Neural progenitor cell (in vitro differentiated cells): ENCODE results near the gene MON1B.

Experiments
- EZH2 ChIP-seq: fragments of 200-600 bp; sonication (generic); IDR thresholded peaks from 2 replicates; pipeline ENCODE4 v1.6.1; 2017; ENCODE audit warnings: antibody characterized with exemption, mild to moderate bottlenecking, moderate library complexity
- EZH2phosphoT487 ChIP-seq: fragments of 200-600 bp; sonication (generic); IDR thresholded peaks from 2 replicates; pipeline ENCODE4 v1.6.1; 2017; ENCODE audit warnings: antibody characterized with exemption
- TF ChIP-seq, protein P1 (sequence below): fragments of 200-600 bp; sonication (generic); IDR thresholded peaks from 2 replicates; pipeline ENCODE4 v1.5.1; 2017; ENCODE audit warnings: antibody characterized with exemption, mild to moderate bottlenecking

- TF ChIP-seq, protein P1, sequence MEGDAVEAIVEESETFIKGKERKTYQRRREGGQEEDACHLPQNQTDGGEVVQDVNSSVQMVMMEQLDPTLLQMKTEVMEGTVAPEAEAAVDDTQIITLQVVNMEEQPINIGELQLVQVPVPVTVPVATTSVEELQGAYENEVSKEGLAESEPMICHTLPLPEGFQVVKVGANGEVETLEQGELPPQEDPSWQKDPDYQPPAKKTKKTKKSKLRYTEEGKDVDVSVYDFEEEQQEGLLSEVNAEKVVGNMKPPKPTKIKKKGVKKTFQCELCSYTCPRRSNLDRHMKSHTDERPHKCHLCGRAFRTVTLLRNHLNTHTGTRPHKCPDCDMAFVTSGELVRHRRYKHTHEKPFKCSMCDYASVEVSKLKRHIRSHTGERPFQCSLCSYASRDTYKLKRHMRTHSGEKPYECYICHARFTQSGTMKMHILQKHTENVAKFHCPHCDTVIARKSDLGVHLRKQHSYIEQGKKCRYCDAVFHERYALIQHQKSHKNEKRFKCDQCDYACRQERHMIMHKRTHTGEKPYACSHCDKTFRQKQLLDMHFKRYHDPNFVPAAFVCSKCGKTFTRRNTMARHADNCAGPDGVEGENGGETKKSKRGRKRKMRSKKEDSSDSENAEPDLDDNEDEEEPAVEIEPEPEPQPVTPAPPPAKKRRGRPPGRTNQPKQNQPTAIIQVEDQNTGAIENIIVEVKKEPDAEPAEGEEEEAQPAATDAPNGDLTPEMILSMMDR = no peak
- TF ChIP-seq EZH2 (no peak), EZH2phosphoT487 (no peak)
Measured at GRCh38 chr16:77212741-77213541, 22.0 kb downstream of the MON1B start.
